ENCODE data around the gene PDAP1. TPM values are rescaled to one million over a fixed set of nuclear protein-coding genes. Genes with fewer than 3 reads are reported as not detected.

Gene PDAP1
- total RNA-seq, 1 experiment from 2014 or later, result 150 TPM

DNA sequence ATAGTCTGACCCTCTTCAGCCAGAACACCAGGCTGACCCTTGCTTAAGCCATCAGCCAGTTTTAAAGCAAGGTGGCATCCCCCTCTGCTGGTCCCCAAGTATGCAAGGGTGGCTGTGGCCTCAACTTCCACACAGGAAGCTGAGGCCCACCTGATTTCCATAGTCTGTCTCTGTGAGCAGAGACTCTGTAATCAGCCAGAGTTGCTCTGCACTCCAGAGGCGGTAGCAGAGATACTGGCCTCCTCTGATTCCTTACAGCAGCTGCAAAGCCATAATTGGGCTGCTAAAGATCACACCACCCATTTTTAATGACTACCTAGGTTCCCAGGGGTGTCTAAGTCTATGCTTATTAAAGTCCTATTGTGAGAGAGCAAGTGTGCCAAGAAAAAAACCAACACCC lies 1.8 kb downstream of the PDAP1 start:
- Histone ChIP-seq H3K4me2 (ENCODE audit: insufficient read depth, insufficient read length, low read length) (no peak overlapping the region), H2BK20ac (ENCODE audit: low read depth, low read length, poor library complexity, severe bottlenecking) (no peak overlapping the region), H3K9me3 (ENCODE audit: control insufficient read depth, low read depth, low read length) (no peaks in the 10 kb centered on the region), H3K18ac (ENCODE audit: insufficient read length, low read depth, low read length) (no peak overlapping the region), H4K91ac (ENCODE audit: insufficient read length, low read depth, low read length) (no peak overlapping the region), H3K9ac (ENCODE audit: extremely low read depth, insufficient read length, low read length) (no peak overlapping the region), H4K8ac (replicated peaks; ENCODE audit: insufficient read length, low read depth, low read length) (no peak overlapping the region), H4K5ac (ENCODE audit: insufficient read length, low read depth, low read length) (no peak overlapping the region), H3K27me3 (ENCODE audit: insufficient read depth, low read length) (no peaks in the 10 kb centered on the region), H3T11ph (ENCODE audit: low read length) (no peak overlapping the region), H2BK12ac (ENCODE audit: insufficient read length, low read depth, low read length) (no peak overlapping the region), H2AFZ (ENCODE audit: low read length) (no peak overlapping the region), H3K14ac (ENCODE audit: insufficient read depth, low read length) (no peak overlapping the region), H3K23me2 (ENCODE audit: insufficient read length, low read depth, low read length, poor library complexity, severe bottlenecking) (peaks cover 16% of the 10 kb centered on the region), H3K79me2 (ENCODE audit: insufficient read depth, low read length) (peaks cover 36% of the 10 kb centered on the region), H3K79me1 (ENCODE audit: insufficient read depth, low read depth, low read length, poor library complexity, severe bottlenecking) (peaks cover 12% of the 10 kb centered on the region), H3K4me1 (ENCODE audit: insufficient read depth, low read length) (no peaks in the 10 kb centered on the region), H3K27ac (ENCODE audit: insufficient read length, low read depth, low read length) (no peak overlapping the region), H3K56ac (ENCODE audit: insufficient read length, low read depth, low read length) (no peak overlapping the region), H2AK5ac (ENCODE audit: insufficient read length, low read length) (no peak overlapping the region), H2BK15ac (ENCODE audit: low read depth, low read length) (no peak overlapping the region), H3K4ac (ENCODE audit: low read depth, low read length) (no peak overlapping the region), H4K20me1 (ENCODE audit: control insufficient read depth, insufficient read depth, insufficient read length) (no peaks in the 10 kb centered on the region), H3K23ac (ENCODE audit: insufficient read length, low read depth, low read length) (no peak overlapping the region), H2BK120ac (ENCODE audit: low read depth, low read length, poor library complexity, severe bottlenecking) (no peak overlapping the region), H2BK5ac (ENCODE audit: insufficient read length, low read length) (no peak overlapping the region)
- H3K4me1 Mint-ChIP-seq, result peaks cover 19 to 23% of the 10 kb centered on the region in 2 experiments
- peak overlapping the region; percentile 95 to 96 for H3K4me3 Mint-ChIP-seq
- no peaks in the 10 kb centered on the region for H3K27me3 Mint-ChIP-seq (ENCODE audit: low read depth)
- DNase-seq, result no peak
- no peaks in the 10 kb centered on the region for H3K9me3 Mint-ChIP-seq
- TF ChIP-seq, protein P1, sequence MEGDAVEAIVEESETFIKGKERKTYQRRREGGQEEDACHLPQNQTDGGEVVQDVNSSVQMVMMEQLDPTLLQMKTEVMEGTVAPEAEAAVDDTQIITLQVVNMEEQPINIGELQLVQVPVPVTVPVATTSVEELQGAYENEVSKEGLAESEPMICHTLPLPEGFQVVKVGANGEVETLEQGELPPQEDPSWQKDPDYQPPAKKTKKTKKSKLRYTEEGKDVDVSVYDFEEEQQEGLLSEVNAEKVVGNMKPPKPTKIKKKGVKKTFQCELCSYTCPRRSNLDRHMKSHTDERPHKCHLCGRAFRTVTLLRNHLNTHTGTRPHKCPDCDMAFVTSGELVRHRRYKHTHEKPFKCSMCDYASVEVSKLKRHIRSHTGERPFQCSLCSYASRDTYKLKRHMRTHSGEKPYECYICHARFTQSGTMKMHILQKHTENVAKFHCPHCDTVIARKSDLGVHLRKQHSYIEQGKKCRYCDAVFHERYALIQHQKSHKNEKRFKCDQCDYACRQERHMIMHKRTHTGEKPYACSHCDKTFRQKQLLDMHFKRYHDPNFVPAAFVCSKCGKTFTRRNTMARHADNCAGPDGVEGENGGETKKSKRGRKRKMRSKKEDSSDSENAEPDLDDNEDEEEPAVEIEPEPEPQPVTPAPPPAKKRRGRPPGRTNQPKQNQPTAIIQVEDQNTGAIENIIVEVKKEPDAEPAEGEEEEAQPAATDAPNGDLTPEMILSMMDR (conservative IDR thresholded peaks at IDR 0.05), result no peak
- H3K36me3 Mint-ChIP-seq (ENCODE audit: insufficient read depth in 1 of 3, low read depth in 3 of 3), result peaks cover 27 to 58% (median 51%) of the 10 kb centered on the region in 3 experiments
- peak overlapping the region in 2 of 3 experiments; percentile 40; a peak in 2 of 7 replicates for H3K27ac Mint-ChIP-seq
- WGBS (ENCODE audit: extremely low coverage, insufficient read length, low lambda C conversion rate), result no CpG with 5 or more reads among the region's 1 CpG

Data from H9 (cell line).